Amniotic epithelial cell (primary cell): Measurements from ENCODE around the gene PHKA2.

Source experiments
- DNase-seq: peaks from one replicate; pipeline ENCODE4 v3.0.0-alpha.2; 2010; ENCODE audit warnings: low read depth

The PHKA2 gene

GRCh38 chrX:18887825-18888212, 96.1 kb downstream of the PHKA2 start:
- DNase-seq = no peak

DNA sequence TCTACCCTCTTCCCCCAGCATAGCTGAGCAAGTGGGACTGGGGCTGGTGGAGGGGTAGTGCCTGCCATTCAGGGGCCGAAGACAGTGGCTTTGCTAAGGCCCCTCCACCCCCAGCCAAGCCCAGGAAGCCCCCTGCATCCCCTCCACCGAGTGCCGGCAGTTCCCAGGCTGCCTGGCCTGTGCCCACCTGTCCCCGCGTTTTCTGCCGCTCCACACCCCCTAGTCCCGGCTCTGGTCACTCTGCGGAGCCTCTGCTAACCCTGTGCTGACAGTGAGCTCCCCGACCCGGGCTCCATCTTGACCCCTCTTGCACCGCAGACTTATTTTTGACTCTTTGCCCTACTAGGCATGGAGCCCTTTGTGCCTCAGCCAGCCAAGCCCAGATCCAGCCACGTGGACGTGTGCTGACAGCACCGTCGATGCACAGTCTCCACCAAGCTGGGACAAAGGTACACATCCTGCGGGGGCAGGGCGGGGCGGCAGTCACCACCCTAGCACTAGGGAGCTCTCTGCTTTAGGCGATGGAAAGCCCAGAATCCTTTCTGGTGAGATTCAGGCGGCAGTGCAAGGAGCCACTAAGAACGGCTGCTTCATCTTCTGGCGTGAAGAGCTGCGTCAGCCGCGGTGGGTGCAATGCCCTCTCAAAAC, 96.6 kb downstream of the PHKA2 start:
- no peak for DNase-seq

DNA sequence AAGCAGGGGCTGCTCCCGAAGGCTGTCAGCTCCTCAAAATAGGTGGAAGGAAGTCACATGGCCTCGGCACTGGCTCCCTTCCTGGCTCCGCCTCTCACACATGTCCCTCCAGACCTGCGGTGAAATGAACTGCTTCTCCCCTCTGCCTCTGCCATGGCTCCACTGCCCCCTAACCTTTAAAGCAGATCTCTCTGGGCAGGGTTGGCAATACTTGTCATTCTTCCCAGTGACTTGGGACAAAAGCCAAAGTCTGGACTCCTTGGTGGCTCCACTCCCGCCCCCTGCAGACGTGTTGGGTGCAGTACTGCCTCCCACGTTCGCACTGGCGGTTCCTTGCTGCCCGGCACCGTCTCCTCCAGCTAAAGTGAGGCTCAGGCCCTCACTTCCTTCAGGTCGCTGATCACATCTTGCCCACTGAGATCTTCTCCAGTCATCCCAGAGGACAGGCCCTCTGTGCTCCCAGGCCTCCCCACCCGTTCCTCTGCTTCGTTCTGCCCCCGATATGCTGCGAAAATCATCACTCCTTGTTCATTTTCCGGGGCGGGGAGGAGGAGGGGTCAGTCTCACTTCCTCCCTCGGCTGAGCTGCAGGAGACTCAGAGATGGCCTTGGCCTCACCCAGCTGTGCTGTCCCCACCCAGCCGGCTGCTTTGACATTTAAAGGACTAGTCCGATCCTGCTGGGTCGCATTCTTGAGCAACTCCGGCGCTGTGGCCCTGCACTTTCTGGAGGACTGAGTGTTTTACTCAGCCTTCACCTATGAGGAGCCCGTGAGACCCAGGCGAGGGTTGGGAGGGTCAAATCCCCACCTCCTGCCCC, 97.4 kb downstream of the PHKA2 start:
- DNase-seq = peak; percentile 28

GRCh38 chrX:18886005-18886343, 97.9 kb downstream of the PHKA2 start:
- no peak for DNase-seq

DNA sequence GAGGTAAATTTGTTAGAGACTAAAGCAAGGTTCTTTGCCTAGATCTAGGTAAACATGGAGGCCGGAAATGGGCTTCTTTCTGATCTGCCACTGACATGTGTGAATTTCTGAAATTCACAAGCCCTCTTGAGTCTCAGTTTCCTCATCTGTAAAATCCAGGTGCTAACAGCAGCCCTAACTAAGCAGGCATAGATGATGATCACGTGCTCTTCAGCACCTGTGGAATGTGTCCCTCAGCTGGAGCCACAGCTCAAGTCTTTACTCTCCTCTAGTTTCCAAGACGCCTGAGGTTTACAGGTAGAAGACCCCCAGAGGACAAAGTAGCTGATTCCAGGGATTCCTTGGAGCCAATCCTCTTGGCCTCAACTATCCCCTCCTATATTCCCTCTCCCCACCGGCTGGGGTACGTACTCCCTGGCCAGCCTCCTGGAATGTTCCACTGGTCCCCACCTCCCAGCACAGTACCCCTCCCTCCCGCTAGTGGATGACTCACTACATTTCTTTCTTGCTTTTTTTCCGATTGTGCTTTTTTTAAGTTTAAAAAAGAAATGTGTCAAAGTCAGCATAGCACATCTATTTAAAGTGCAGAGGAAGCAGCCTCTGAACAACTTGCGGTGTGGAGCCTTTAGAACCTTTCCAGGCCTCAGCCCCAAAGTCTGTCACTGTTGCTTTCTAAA, 98.4 kb downstream of the PHKA2 start:
- DNase-seq = peak; percentile 6

DNA sequence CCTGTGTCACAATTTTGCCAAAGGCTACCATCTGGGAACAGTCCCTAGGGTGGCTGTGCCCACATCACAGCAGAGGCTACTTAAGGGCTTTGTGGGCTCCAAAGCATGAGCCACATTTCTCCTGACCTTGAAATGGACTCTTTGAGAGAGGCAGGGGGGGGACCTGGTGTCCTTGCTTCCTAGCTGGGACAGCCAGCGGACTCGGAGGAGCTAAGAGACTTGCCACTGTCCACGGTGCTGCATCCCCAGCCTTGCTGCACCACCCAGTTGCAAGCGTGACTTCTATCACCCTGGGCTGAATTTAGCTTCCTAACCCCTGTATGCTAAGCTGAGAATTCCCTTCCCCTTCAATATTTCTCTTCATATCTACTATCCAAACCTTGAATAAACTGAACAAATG, 99.0 kb downstream of the PHKA2 start:
- no peak for DNase-seq

- no peak for DNase-seq
Observed at GRCh38 chrX:18883961-18884765, 99.8 kb downstream of the PHKA2 start.

- DNase-seq = no peak
Observed at GRCh38 chrX:18883234-18883960, 100.5 kb downstream of the PHKA2 start.

DNA sequence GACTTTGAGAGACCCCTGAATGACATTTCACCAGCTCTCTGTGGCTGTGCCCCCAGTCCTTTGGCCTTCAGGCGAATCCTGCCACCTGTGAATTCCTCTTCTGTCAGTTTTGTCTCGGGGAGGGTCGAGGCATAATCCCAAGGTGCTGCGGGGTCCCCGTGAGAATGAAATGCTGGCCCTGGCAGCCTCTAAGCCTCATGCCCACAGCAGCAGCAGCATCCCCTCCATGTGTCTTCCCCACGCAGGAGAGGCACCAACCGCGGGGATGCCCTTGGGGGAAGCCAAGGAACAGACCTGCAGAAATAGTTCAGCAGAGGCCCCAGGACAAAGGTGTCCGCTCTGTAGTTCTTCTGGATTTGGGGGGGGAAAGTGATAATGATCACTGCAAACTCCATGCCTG, 104.8 kb downstream of the PHKA2 start:
- no peak for DNase-seq

GRCh38 chrX:18877469-18877868, 106.4 kb downstream of the PHKA2 start:
- DNase-seq = no peak

- no peak for DNase-seq
Observed at GRCh38 chrX:18875256-18875878, 108.5 kb downstream of the PHKA2 start.

GRCh38 chrX:18874560-18875255, 109.2 kb downstream of the PHKA2 start:
- no peak for DNase-seq

DNA sequence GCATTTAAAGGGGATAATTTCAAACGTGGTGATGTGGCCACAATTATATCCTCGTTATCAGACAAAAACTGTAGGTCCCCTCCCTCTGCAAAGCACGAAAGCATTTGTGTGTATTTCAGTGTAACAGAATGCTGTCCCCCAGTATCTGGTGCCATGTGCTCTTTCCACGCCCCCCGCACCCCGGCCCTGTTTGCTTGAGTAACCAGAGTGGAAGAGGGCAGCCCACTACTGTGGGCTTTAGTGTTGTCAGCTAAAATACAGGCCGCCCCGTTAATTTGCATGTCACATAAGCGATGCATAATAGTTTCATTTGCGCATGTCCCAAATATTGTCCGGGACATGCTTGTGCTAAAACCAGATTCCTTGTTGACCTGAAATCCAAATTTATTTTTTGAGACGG, 110.1 kb downstream of the PHKA2 start:
- no peak for DNase-seq

- peak; percentile 67 for DNase-seq
Observed at GRCh38 chrX:18873189-18873791, 110.6 kb downstream of the PHKA2 start.

DNA sequence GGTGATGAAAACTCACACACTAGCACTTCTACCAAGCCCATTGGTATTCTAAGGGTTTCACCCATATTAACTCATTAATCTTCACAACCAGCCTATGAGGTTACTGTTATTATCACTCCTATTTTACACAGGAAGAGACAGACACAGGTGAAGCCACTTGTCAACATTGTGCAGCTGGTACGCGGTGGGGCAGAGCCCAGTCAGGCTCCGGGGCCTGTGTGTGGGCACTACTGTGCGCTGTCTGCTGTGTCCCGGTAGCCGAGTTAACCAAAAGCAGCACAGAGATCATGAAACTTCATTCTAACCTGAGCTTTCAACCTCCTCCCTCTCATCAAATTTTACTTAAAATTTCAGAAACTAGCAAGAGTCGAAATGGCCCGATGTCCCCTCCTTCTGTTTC, 111.3 kb downstream of the PHKA2 start:
- DNase-seq = no peak

GRCh38 chrX:18871970-18872369, 111.9 kb downstream of the PHKA2 start:
- no peak for DNase-seq

DNA sequence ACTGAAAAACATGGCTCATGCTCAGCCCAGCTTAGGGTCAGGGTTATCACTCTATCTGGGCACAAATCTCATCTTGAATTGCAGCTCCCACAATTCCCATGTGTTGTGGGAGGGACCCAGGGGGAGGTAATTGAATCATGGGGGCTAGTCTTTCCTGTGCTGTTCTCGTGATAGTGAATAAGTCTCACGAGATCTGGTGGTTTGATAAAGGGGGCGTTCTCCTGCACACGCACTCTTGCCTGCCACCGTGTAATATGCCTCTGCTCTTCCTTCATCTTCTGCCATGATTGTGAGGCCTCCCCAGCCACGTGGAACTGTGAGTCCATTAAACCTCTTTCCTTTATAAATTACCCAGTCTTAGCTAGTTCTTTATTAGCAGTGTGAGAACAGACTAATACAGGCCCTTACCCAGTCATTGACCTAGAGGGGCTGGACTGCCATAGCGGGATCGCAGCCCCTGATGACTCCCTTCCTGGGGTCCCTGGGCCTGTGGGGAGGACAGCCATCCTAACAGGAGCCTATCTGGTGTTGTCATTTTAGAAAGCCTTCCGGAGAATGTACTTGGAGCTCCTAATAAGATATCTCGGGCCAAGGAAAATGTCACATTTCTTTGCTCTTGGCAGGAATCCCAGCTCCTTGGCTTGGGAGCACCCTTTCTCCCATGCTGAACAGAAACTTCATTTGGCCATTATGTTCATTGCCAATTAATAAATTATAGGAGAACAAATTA, 112.6 kb downstream of the PHKA2 start:
- DNase-seq = no peak

DNA sequence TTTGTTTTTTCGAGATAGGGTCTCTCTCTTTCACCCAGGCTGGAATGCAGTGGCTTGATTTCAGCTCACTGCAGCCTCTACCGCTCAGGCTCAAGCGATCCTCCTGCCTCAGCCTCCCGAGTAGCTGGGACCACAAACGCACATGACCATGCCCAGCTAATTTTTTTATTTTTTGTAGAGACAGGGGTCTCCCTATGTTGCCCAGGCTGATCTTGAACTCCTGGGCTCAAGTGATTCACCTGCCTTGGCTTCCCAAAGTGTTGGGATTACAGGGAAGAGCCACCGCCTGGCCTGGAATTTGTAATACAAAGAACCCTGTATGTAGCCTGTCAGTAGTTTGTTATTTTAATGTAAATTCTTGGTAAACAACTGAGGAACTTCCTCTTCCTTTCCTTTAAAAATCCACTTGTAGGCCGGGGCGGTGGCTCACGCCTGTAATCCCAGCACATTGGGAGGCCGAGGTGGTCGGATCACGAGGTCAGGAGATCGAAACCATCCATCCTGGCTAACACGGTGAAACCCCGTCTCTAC, 119.5 kb downstream of the PHKA2 start:
- DNase-seq = no peak

DNA sequence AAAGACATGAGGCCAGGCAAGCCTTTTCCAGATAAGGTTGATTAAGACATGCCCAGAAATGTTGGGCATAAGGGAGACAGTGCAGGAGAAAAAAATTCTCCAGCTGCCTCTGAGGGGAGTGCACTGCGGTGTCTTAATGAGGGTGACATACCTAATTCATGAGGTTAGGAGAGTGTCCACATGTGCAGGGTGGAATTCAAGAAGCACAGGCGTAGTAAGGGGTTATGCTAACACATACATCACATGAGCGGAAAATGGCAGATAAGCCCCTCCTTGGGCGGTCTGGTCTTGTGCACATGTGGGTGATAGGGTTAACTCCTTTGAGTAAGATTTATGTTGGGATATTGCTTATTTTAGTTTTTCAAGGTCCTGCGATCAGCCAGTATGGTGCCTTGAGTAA, 122.4 kb downstream of the PHKA2 start:
- DNase-seq = no peak
